ENCODE data around the gene LYPD5. TPM values are rescaled to one million over a fixed set of nuclear protein-coding genes. Genes with fewer than 3 reads are reported as not detected.
"Not testable (repeated sequence)": the region's sequence is repeated elsewhere in the genome, so short reads cannot be mapped to it uniquely, and the experiment has no call there.

LYPD5 gene
- polyA plus RNA-seq, 3 donors = 0.19 to 0.39 (median 0.24) TPM

DNA sequence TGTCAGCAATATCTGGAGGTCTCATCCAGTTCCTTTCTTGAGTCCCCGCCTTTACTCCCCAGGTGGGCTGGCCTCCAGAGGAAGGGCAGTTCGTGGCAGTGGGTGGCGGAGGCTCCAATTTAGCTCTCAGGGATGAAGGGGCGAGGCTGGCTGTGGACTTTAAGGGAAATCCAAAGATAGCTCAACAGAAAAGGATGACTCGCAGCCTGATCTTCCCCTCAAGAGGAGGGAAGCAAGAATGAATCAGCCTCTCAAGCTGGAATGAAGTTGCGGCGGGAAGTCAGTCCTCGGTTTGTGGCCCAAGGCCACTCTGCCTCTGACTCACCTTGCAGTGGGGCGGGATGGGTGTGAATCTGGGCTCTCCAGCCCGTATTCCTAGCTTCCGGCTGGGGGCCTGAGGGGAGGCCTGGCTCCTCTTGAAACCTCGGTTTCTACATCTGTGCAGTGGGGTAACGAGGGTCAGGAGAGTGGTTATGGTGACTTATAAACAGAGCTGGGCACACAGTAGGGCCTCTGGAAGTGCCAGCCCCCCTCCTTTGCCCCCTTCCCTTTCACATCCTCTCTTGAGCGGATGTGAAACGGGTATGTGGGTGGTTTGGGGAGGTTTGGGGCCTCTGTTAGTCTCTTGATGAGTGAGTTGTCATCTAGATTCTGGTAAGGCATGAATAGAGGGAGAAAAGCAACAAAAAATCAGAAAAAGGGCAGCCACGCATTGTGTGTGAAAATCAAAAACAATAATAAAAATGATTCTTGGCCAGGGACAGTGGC is 37.0 kb downstream of the LYPD5 start:
- no peaks in the 10 kb centered on the region for H4K20me1 ChIP-seq (ENCODE audit: insufficient read depth, low read length)
- 2% methylated on average over 9 of the region's 16 CpGs for WGBS (ENCODE audit: insufficient coverage)
- peak overlapping the region; percentile 90 to 98 (median 93) for H3K27ac Mint-ChIP-seq
- no peaks in the 10 kb centered on the region for H3K9me3 ChIP-seq (replicated peaks in 1 of 2; ENCODE audit: control insufficient read depth in 1 of 2, insufficient read depth in 1 of 2, low read length in 2 of 2)
- no peak overlapping the region for H2AFZ ChIP-seq (ENCODE audit: insufficient read depth, low read depth, low read length, poor library complexity, severe bottlenecking)
- peak overlapping the region; percentile 36 for H3K9ac ChIP-seq (ENCODE audit: insufficient read depth, low read length, poor library complexity, severe bottlenecking)
- DNase-seq = peak; percentile 89 to 97 (median 96)
- peaks cover 77% of the 10 kb centered on the region for H3K4me1 Mint-ChIP-seq
- intact Hi-C loops (cut with micrococcal nuclease) = loop anchor here in 1 of 2 donors (1.0 to 5.0 kb wide), 2 partner anchors 9 to 98 kb away; no protein-coding TSS in a partner anchor
- peak overlapping the region; percentile 65 to 81 for H3K27ac ChIP-seq (ENCODE audit: low read depth in 1 of 2, low read length in 2 of 2)
- peaks cover 70 to 73% of the 10 kb centered on the region in 2 donors for H3K4me1 ChIP-seq (ENCODE audit: control insufficient read depth in 1 of 2, insufficient read depth in 2 of 2, low read length in 2 of 2)
- peak overlapping the region; percentile 33 for H3K4me2 ChIP-seq (replicated peaks; ENCODE audit: extremely low read depth, low read length, poor library complexity, severe bottlenecking)
- H3K36me3 ChIP-seq (replicated peaks in 1 of 2; ENCODE audit: control insufficient read depth in 1 of 2, insufficient read depth in 2 of 2, low read length in 2 of 2) = peaks cover 30 to 34% of the 10 kb centered on the region in 2 donors
- no peaks in the 10 kb centered on the region for H3K27me3 ChIP-seq (ENCODE audit: control insufficient read depth in 2 of 2, insufficient read depth in 2 of 2, low read length in 2 of 2)
- peaks cover 0 to 1% (median 0%) of the 10 kb centered on the region in 3 donors for H3K27me3 Mint-ChIP-seq (ENCODE audit: low read depth in 3 of 3)
- TF ChIP-seq, protein P1, sequence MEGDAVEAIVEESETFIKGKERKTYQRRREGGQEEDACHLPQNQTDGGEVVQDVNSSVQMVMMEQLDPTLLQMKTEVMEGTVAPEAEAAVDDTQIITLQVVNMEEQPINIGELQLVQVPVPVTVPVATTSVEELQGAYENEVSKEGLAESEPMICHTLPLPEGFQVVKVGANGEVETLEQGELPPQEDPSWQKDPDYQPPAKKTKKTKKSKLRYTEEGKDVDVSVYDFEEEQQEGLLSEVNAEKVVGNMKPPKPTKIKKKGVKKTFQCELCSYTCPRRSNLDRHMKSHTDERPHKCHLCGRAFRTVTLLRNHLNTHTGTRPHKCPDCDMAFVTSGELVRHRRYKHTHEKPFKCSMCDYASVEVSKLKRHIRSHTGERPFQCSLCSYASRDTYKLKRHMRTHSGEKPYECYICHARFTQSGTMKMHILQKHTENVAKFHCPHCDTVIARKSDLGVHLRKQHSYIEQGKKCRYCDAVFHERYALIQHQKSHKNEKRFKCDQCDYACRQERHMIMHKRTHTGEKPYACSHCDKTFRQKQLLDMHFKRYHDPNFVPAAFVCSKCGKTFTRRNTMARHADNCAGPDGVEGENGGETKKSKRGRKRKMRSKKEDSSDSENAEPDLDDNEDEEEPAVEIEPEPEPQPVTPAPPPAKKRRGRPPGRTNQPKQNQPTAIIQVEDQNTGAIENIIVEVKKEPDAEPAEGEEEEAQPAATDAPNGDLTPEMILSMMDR (IDR thresholded peaks at IDR 0.05) = no peak
- H3K4me3 ChIP-seq (replicated peaks in 1 of 3; ENCODE audit: low read depth in 2 of 3, low read length in 3 of 3) = peak overlapping the region in 1 of 3 experiments; percentile 28
- peaks cover 0 to 2% (median 0%) of the 10 kb centered on the region in 7 donors for H3K9me3 Mint-ChIP-seq
- H3K79me2 ChIP-seq (ENCODE audit: insufficient read depth, low read length) = peaks cover 25% of the 10 kb centered on the region
- H3K36me3 Mint-ChIP-seq = peaks cover 30 to 50% of the 10 kb centered on the region in 2 donors
- peak overlapping the region; percentile 16 to 69 for H3K4me3 Mint-ChIP-seq

DNA sequence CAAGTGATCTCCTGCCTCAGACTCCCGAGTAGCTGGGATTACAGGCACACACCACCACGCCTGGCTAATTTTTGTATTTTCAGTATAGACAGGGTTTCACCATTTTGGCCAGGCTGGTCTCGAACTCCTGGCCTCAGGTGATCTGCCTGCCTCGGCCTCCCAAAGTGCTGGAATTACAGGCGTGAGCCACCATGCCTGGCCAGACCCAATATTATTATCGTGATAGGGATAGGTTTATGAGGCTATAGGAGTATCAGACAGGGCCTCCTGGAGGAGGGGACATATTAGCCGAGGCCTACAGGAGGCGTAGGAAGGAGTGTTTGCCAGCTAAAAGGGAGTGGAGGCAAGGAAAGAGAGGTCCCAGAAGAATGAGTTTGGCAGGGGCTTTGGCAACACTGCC is 37.6 kb downstream of the LYPD5 start:
- peaks cover 24 to 28% of the 10 kb centered on the region in 2 donors for H3K36me3 ChIP-seq (replicated peaks in 1 of 2; ENCODE audit: control insufficient read depth in 1 of 2, insufficient read depth in 2 of 2, low read length in 2 of 2)
- Mint-ChIP-seq H3K4me3 (peak overlapping the region in 1 of 2 donors; percentile 69), H3K4me1 (peaks cover 71% of the 10 kb centered on the region), H3K27ac (peak overlapping the region; percentile 90 to 98 (median 93)), H3K36me3 (peaks cover 25 to 44% of the 10 kb centered on the region in 2 donors)
- intact Hi-C loops (cut with micrococcal nuclease) = loop anchor here in 1 of 2 donors (1.0 to 5.0 kb wide), 2 partner anchors 8 to 97 kb away; no protein-coding TSS in a partner anchor
- not testable (repeated sequence) for H3K9me3 Mint-ChIP-seq; H3K27me3 Mint-ChIP-seq (ENCODE audit: low read depth in 3 of 3); DNase-seq; H3K9me3 ChIP-seq (replicated peaks in 1 of 2; ENCODE audit: control insufficient read depth in 1 of 2, insufficient read depth in 1 of 2, low read length in 2 of 2); H3K9ac ChIP-seq (ENCODE audit: insufficient read depth, low read length, poor library complexity, severe bottlenecking); H3K27me3 ChIP-seq (ENCODE audit: control insufficient read depth in 2 of 2, insufficient read depth in 2 of 2, low read length in 2 of 2); H2AFZ ChIP-seq (ENCODE audit: insufficient read depth, low read depth, low read length, poor library complexity, severe bottlenecking); H4K20me1 ChIP-seq (ENCODE audit: insufficient read depth, low read length)
- 72% methylated on average over 8 of the region's 8 CpGs for WGBS (ENCODE audit: insufficient coverage)
- peak overlapping the region; percentile 33 for H3K4me2 ChIP-seq (replicated peaks; ENCODE audit: extremely low read depth, low read length, poor library complexity, severe bottlenecking)
- peaks cover 21% of the 10 kb centered on the region for H3K79me2 ChIP-seq (ENCODE audit: insufficient read depth, low read length)
- H3K4me3 ChIP-seq (replicated peaks in 1 of 3; ENCODE audit: low read depth in 2 of 3, low read length in 3 of 3) = peak overlapping the region in 1 of 3 experiments; percentile 20
- peak overlapping the region; percentile 65 to 81 for H3K27ac ChIP-seq (ENCODE audit: low read depth in 1 of 2, low read length in 2 of 2)
- peaks cover 64 to 67% of the 10 kb centered on the region in 2 donors for H3K4me1 ChIP-seq (ENCODE audit: control insufficient read depth in 1 of 2, insufficient read depth in 2 of 2, low read length in 2 of 2)

All from CD14-positive monocyte (primary cell).